ENCODE data around the gene TMEM45B. TPM values are rescaled to one million over a fixed set of nuclear protein-coding genes. Genes with fewer than 3 reads are reported as not detected.
"Not testable (repeated sequence)": the region's sequence is repeated elsewhere in the genome, so short reads cannot be mapped to it uniquely, and the experiment has no call there.

TMEM45B gene
- total RNA-seq, 1 donor from 2014 or later = 0.87 TPM

DNA sequence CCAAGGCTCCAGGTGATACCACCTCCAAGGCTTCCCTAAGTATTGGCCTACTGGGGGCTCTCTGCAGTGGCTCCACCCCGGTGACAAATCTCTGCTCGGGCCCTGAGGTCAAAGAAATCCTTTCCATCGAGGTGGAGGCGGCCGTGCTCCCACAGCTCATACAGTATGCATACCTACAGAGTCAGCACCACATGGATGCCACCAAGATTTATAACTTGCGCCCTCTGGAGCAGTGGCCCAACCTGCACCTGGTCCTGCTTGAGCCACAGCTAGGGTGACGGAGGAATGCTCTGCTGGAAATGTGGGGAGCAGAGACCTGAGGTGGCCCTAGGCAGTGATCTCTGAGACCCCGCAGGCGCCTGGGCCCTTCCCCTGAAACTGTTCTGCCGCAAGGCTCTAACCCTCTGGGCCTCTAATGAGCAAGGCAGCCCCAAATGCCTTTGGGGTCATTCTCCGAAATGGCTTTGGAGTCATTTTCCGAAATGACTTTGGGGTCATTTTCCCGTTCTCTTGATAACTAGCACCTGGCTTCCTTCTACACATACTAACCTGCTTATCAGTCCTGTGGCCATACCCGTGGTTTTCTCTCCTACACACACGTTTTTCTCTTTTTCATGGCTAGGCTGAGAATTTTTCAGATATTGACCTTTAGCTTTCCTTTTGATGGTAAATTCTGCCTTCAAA is 33.9 kb downstream of the TMEM45B start:
- no peak for DNase-seq (ENCODE audit: low spot score)

DNA sequence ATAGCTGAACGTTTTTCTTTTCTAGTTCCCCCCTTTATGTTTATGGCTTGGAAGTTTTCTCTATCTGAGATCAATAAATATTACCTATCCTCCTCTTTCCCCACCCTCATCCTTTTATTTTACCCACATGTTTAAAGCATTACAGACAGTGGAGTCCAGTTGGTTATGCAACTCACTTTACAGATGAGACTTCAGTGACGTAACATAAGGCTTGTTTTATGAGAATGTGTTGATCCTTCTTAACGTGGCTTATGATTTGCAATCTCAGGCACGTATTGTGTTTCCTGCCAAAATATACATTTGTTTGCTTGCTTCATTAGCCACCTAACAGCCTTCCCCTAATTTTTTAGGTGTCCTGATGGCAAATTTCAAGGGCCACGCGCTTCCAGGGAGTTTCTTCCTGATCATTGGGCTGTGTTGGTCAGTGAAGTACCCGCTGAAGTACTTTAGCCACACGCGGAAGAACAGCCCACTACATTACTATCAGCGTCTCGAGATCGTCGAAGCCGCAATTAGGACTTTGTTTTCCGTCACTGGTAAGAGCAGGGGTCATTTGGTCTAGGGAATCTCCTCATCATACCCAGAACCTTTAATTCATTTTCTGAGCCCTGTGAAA is 36.6 kb downstream of the TMEM45B start:
- no peak for DNase-seq (ENCODE audit: low spot score)

DNA sequence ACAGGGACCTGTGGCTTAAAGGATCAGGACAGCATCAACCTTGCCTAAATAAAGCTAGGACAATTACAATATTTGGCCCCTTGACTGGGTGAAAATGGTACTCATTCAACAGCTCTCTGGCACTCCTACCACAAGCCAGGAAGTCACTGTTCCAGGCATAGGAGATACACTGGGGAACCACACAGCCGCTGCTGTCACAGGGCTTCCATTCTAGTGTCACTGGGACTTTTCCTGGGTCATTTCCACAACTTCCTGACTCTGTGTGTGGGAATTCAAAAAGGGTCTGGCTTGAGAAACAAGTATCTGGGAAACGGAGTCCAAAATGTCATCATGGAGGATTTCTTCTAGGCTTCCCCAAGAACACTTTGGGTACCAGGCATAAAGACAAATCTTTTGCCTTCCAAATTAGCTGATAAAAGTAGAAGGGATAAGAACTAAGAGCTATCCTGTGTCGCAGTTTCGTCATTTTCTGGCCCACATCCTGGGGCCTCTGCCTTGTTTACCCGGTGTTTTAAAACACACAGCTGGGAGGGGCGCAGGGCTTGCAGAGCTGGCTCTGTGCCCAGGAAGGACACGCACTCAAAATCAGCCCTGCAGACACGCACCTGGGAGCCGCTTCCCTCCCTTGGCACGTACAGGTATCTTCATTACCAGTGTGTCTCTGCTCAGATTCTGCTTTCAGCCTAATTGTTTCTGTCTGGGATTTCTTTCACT is 38.0 kb downstream of the TMEM45B start:
- DNase-seq (ENCODE audit: low spot score) = no peak

DNA sequence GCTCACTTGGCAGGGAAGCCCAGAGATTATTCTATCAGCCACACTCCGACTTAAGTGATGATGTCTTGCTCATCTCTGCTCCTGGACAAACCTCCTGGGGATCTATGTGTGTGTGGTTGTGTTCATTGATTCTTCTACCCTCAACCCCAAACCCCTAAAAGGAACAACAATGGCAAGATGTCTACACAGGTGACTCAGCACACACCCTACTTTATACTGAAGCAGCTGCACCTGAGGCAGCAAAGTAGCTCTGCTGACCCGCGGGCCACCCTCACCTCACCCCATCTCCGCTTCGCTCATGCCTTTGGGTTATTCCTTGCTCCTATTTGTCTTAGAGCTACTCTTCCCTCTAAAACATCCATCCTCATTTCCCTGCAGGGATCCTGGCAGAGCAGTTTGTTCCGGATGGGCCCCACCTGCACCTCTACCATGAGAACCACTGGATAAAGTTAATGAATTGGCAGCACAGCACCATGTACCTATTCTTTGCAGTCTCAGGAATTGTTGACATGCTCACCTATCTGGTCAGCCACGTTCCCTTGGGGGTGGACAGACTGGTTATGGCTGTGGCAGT is 38.7 kb downstream of the TMEM45B start:
- DNase-seq (ENCODE audit: low spot score) = no peak

DNA sequence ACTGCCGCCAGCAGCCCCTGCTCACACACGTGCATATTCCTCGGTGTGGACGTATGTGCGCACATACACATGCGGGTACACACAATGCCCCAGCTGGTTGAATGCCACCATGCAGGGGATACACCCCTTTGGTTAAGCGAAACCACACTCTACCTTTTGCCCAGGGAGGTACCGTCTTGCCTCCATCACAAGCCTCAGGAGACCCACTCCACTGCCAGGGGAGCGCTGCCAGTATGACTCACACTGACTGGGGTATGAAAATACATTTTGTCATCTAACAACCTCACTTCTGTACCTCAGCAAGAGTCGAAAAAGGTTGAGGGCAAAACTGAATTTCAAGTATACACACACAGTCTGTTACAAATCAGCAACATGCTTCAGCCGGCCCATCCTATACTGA is 39.4 kb downstream of the TMEM45B start:
- no peak for DNase-seq (ENCODE audit: low spot score)

DNA sequence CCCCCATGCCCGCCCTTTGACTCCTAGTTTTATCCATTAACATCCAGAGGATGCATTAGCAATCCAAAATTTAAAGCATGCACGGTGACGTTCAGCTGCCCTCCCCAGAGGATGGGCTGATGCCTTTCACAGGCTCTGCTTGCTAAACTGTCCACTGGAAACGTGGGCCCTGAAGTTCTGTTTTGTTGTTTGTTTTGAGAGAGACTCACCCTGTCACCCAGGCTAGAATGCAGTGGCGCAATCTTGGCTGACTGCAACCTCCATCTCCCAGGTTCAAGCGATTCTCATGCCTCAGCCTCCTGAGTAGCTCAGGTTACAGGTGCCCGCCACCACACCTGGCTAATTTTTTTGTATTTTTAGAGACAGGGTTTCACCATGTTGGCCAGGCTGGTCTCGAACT is 40.4 kb downstream of the TMEM45B start:
- no peak for DNase-seq (ENCODE audit: low spot score)

DNA sequence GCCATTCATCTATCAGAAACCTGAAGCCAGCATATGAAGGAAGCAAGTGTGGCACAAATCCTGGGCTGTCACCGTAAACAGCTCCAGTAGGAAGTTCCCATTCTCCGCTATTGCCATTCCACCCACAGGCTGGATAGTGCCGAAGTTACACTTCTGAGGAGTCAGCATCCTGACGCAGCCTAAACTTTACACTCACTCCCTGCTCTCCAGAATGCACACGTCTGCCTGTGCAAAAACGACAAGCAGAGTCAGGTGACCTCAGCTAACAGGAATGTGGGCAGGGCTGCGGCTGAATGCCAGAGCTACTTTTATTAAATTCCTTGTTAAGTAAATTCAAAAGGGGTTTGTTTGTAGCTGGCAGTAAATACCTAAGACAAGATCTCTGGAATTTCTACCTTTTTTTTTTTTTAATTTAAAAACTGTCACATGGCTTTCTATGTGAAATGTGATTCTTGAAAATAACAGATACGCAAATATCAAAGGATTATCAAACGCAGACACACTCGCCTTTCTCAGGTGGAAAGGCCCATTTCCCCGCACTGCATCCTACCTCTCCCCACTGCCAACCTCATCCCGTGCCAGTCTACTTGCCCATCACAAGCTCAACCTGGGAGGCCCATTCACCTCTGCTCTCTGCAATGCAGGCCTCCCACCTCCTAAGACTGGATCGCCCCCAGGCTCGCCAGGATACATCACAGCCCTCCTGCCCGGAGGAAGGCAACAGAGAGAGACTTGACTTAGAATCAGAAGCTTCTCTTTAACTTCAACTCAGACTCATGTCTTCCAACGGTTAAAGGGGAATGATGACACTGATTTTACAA is 46.3 kb downstream of the TMEM45B start:
- no peak for DNase-seq (ENCODE audit: low spot score)

DNA sequence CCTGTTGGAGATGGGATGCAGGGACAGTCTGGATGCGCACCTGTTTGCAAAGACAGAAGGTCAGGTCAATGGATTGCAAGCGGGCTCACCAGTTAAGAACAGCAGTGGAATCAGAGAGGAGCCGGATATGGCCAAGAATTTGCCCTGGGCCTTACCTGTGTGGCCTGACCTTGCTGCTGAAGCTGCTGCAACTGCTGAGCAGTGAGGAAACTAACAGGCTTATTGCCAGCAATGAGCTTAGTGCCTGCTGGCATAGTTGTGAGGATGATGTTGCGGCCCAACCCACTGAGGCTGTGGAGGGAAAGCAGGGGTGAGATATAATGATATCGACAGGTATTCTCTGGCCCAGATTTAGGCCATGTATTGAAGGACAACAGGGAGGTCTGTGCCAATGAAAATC is 49.2 kb downstream of the TMEM45B start:
- DNase-seq (ENCODE audit: low spot score) = no peak

DNA sequence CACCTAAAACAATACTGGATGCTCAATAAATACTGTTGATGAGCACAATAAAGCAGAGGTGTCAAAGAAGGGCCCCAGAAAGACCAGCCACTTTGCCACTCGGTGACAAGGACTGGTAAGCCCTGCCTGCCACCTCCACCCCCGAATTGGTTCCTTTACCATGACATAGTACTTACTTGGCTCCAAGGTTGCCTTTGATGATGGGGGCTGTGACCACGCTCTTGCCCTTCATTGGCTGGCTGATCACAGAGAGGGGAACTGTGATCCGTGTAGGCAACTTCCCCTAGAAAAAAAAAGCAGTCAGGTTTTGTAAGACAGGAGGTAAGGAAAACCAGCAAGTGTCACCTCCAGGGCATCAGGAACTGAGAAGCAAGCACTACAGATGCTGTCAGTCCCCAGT is 50.1 kb downstream of the TMEM45B start:
- DNase-seq (ENCODE audit: low spot score) = no peak

DNA sequence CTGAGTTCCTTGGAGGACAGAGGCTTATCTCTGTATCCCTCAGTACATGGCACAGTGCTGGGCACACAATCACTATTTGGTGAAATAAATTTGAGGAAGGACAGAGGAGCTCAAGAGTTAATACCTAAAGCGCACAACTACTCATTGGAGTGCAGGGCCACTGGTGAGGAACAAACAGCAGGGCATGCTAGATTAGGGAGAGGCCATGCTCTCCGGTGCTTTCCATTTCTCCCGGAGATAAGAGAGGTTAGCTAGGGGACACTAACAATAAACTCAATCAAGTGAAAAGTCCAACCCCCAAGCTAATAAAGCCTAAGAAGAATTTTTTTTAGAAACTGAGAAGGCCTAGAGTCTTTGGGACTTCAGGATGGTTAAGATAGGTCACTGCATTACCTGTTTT is 50.7 kb downstream of the TMEM45B start:
- no peak for DNase-seq (ENCODE audit: low spot score)

DNA sequence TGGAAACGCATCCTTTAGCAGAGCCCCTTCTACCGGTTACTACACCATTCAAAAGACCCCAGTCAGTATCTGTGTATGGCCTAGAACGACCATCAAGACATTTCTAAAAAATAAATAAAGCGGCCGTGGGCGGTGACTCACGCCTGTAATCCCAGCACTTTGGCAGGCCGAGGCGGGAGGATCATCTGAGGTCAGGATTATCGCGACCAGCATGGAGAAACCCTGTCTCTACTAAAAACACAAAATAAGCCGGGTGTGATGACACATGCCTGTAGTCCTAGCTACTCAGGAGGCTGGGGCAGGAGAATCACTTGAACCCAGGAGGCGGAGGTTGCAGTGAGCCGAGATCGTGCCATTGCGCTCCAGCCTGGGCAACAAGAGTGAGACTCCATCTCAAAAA is 53.0 kb downstream of the TMEM45B start:
- not testable (repeated sequence) for DNase-seq (ENCODE audit: low spot score)

DNA sequence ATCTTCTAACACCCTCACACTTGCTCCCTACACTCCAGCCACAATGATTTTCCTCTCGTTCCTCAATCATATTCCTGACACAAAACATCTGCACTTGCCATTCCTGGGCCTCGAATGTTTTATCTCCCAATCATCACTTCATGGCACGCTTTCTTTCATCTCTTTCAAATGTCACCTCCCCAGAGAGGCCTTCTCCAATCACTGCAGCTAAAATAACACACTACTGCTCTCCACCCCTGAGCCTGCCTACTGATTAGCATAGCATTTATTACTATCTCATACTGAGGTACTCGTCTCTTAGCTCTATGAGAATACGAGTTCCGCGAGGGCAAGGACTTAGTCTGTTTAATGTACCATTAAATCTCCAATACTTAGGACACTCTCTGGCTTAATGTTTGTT is 56.3 kb downstream of the TMEM45B start:
- DNase-seq (ENCODE audit: low spot score) = no peak

DNA sequence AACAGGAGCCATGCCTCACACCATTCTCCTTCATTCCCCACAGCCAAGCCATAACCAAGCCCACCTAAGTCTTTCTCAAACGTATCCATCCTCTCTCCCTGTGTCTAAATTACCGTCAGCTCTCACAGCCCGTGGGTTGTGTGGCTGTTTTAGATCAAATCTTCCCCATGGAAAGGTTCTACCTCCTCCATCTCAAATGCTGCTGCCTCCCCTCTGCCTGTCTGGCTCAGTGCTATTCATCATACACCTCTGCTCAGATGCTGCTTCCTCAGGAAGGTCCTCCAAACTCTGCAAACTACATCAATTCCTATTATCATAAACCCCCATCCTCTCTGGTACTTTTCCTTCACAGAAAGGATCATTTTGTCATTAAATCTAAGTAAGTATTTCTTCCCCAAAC is 64.7 kb downstream of the TMEM45B start:
- DNase-seq (ENCODE audit: low spot score) = no peak

DNA sequence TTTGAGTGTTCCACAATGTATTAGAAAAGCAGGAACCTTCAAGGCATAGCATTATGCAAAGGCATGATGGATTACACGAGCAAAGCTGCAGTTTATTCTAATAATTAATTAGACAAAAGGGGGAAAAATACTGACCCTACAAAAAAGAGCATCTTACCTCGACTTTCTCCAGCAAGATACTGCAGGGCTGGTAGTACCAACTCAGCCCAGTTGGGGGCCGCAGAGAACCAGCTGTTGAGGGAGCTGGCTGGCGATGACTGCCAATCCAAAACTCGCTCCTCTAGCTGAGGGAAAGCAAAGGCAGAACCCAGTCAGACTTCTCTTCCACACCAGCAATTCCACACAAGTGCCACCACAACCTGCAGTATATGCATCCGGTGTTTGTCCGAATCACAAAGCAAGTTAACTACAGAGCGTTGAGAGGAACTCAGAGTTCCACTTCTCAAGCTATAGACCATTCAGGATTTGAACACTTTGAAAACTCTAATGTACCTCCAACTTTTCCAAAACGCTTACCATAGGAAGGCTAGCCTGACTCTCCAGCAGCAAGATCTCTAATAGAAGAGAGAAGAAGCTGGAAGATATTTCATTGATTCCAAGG is 66.0 kb downstream of the TMEM45B start:
- DNase-seq (ENCODE audit: low spot score) = no peak

DNA sequence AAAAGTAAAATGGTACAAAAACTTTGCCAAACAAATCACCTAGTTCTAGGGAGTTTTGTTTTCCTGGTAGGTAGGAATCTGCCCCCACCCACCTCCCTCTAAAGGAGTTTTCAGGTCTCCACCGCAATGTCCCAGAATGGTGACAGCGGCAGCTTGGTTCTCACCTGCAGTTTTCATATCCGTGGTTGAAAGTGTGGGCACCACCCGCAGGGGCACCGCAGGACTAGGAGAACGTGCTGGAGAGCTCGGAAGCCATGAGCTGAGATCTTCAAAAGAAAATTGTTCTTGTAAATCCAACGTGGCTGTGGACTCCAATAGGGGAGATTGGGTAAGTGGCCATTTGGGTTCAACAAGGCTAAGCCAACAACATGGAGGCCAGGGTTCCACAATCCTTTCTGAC is 68.9 kb downstream of the TMEM45B start:
- no peak for DNase-seq (ENCODE audit: low spot score)

DNA sequence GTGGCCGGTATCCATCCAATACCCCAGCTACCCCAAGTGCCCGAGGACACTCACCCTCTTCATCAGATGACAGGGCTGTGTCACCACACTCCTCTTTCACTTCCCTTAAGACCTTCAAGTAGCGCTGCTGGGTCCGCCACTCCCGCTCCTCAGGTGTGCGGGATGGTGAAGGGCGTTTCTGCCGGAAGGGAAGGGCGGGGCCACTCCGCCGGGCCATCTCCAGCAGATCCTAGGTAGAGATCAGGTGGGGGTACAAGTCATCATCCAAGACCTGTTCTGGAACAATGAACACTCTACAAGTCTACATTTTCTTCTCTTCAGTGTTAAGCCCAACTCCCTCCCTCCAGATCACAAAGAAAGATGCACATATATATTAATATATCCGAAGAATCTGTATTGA is 69.7 kb downstream of the TMEM45B start:
- no peak for DNase-seq (ENCODE audit: low spot score)

DNA sequence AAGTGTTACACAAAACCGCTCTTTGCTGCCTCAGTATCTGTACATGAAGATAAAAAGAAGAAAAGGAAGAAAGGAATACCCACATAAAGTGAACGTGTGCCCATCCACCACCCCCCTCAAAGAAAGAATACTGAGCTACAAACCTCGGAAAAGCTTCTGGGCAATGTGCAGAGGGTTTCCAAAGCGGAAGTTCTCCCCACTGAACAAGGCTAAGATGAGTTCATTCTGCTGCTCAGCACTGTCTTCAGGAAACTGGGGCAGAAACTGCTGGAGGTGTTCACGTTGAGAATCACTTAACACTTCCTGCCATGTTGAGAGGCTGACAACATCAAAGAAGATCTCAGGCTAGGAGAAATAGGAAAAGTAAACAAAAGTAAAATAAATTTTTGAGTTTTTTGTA is 72.8 kb downstream of the TMEM45B start:
- DNase-seq (ENCODE audit: low spot score) = no peak

DNA sequence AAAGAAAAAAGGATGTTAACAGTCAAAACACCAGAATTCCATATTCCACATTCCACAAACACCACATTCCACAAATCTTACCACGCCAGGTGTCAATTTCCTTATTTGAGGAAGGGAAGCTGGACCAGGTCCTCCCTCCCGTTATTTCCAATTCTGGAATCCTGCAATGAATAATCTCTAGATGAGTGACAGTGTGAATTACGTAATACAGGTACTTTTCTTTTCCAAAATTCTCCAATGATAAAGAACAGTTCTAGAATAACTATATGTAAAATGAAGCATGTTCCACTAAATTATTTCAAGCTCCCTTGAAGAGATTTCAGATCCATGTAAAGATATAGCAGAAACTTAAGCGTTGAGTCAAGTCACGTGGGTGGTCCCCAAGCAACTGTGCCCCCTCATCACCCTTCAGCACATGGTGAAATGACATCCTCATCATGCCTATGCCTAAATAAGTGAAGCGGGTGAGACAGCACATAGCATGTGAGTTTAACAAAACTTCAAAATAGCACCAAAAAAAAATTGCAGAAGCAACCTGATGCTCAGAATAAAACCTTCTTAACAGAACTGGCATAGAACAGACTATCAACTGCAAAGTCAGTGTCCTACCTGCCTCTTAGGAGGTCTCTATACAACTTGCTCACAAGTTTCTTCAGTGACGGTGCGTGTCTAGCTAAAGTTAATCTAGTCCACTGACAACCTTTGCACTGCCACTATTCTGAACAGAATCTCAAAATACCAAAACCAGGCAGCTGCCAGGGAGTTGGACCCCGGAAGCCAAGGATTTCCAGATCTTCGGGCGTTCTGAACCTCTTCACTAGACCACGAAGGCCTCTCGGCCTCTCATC is 78.9 kb downstream of the TMEM45B start:
- DNase-seq (ENCODE audit: low spot score) = no peak

DNA sequence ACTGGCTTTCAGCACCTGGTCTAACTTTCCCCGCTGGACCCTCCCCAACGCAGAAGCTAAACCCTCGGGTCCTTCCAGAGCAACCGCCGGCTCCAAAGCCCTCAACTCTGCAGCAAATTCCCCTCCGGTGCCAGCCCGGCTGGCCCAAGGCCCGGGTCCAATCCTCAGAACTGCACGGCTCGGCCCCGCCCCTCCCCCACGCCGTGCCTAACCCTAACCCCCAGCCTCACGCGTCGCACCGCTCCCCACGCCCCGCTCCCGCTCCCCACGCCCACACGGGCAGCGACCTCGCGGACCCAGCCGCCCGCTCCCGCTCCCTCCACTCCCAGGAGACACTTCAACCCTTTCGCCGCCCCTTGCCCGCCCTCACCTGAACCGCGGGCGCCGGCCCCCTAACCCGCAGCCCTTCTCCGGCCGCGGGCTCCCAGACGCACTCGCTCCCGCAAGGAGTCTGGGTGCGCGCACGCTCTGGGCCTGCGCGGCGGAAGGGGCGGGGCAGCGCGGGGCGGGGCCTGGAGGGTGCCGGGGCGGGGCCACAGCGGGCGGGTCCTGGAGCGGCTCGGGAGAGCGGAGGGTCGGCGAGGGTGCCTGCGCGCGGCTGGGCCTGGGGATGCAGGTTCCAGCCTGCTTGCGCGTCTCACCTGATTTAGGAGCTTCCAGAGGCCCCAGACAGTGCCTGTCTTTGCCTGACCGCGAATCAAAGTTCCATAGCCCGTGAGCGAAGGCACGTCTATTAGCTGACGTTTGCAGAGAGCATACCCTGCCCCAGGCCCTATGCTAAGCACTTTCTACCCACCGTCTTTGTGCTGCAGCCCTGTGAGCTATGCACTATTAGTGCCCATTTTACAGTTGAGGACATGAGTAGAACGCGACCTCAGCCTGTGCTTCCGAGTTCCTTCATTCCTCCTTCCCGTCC is 79.7 kb downstream of the TMEM45B start, which contains the start of gene NFRKB:
Gene NFRKB (minus strand): TSS at position 453 of the 916 bp plus-strand sequence. CDS start 2,729 bp downstream, outside the sequence.
- DNase-seq (ENCODE audit: low spot score) = peak; percentile 96

All from mesenteric fat pad (tissue), 1 donor.